KMS-11 (cell line): ENCODE data around the gene SRD5A2.
"Not testable (repeated sequence)": the region's sequence is repeated elsewhere in the genome, so short reads cannot be mapped to it uniquely, and the experiment has no call there.

Experiments used
- H2AFZ ChIP-seq: fragments of 200-600 bp; sonication (generic); 2 replicates; pipeline ENCODE4 v1.6.1; 2016; ENCODE audit warnings: antibody characterized with exemption, mixed run types, low read depth
- H3K27ac ChIP-seq: fragments of 200-600 bp; sonication (generic); 2 replicates; pipeline ENCODE4 v1.6.1; 2016; ENCODE audit warnings: mild to moderate bottlenecking, mixed run types
- H3K27me3 ChIP-seq: fragments of 200-600 bp; sonication (generic); 2 replicates; pipeline ENCODE4 v1.6.1; 2017; ENCODE audit warnings: mild to moderate bottlenecking, low read depth, mixed run types, moderate library complexity; ENCODE audit not compliant: insufficient read depth
- H3K36me3 ChIP-seq: fragments of 200-600 bp; sonication (generic); 2 replicates; pipeline ENCODE4 v1.6.1; 2017; ENCODE audit warnings: mild to moderate bottlenecking, mixed run types; ENCODE audit not compliant: insufficient read depth
- H3K4me1 ChIP-seq: fragments of 200-600 bp; sonication (generic); 2 replicates; pipeline ENCODE4 v1.6.1; 2016; ENCODE audit warnings: mild to moderate bottlenecking, low read depth, mixed run types; ENCODE audit not compliant: poor library complexity, severe bottlenecking
- H3K4me2 ChIP-seq: fragments of 200-600 bp; sonication (generic); 2 replicates; pipeline ENCODE4 v1.7.0; 2016; ENCODE audit warnings: mild to moderate bottlenecking, mixed run types
- H3K4me3 ChIP-seq: fragments of 200-600 bp; sonication (generic); IDR thresholded peaks from 2 replicates; pipeline ENCODE4 v1.6.1; 2017; ENCODE audit warnings: low read depth, low read length, mixed read lengths; ENCODE audit not compliant: insufficient read depth
- H3K79me2 ChIP-seq: fragments of 200-600 bp; sonication (generic); 2 replicates; pipeline ENCODE4 v1.6.1; 2016; ENCODE audit warnings: low read depth, mixed run types; ENCODE audit not compliant: insufficient read depth
- H3K9ac ChIP-seq: fragments of 200-600 bp; sonication (generic); 2 replicates; pipeline ENCODE4 v1.6.1; 2016; ENCODE audit warnings: mild to moderate bottlenecking, mixed run types
- H4K20me1 ChIP-seq: fragments of 200-600 bp; sonication (generic); 2 replicates; pipeline ENCODE4 v1.6.1; 2016; ENCODE audit warnings: mild to moderate bottlenecking, mixed run types; ENCODE audit not compliant: insufficient read depth
- CTCF ChIP-seq: fragments of 200-600 bp; sonication (generic); conservative IDR thresholded peaks from 2 replicates; pipeline ENCODE4 v1.6.1; 2017; ENCODE audit warnings: low read depth, mild to moderate bottlenecking, antibody characterized with exemption, low read length, moderate library complexity, mixed read lengths

The SRD5A2 gene

GRCh38 chr2:31511376-31511775 is 69.4 kb downstream of the SRD5A2 start:
- TF ChIP-seq CTCF, result no peak
- Histone ChIP-seq H3K4me2 (no peak overlapping the region), H3K27me3 (no peaks in the 10 kb centered on the region)

GRCh38 chr2:31505111-31505510 is 75.6 kb downstream of the SRD5A2 start:
- H3K79me2 ChIP-seq, result no peaks in the 10 kb centered on the region

More at GRCh38 chr2:31511376-31511775, 69.4 kb downstream of the SRD5A2 start:
- H3K4me1 ChIP-seq, result no peaks in the 10 kb centered on the region
- no peaks in the 10 kb centered on the region for H3K79me2 ChIP-seq
- H3K4me3 ChIP-seq, result no peak overlapping the region
- no peak overlapping the region for H3K27ac ChIP-seq
- no peak overlapping the region for H2AFZ ChIP-seq
- no peaks in the 10 kb centered on the region for H3K36me3 ChIP-seq
- H3K9ac ChIP-seq, result no peak overlapping the region
- no peaks in the 10 kb centered on the region for H4K20me1 ChIP-seq

GRCh38 chr2:31504311-31504710 is 76.4 kb downstream of the SRD5A2 start:
- no peak overlapping the region for H2AFZ ChIP-seq
- H3K27me3 ChIP-seq, result no peaks in the 10 kb centered on the region
- H3K4me3 ChIP-seq, result no peak overlapping the region
- H3K27ac ChIP-seq, result no peak overlapping the region
- no peaks in the 10 kb centered on the region for H3K4me1 ChIP-seq
- H3K4me2 ChIP-seq, result no peak overlapping the region
- no peaks in the 10 kb centered on the region for H3K79me2 ChIP-seq
- no peak overlapping the region for H3K9ac ChIP-seq
- TF ChIP-seq CTCF, result no peak
- H3K36me3 ChIP-seq, result no peaks in the 10 kb centered on the region
- no peaks in the 10 kb centered on the region for H4K20me1 ChIP-seq

More at GRCh38 chr2:31505111-31505510, 75.6 kb downstream of the SRD5A2 start:
- no peaks in the 10 kb centered on the region for H3K4me1 ChIP-seq
- H2AFZ ChIP-seq, result no peak overlapping the region
- no peaks in the 10 kb centered on the region for H4K20me1 ChIP-seq
- H3K27ac ChIP-seq, result no peak overlapping the region
- no peak for TF ChIP-seq CTCF
- no peaks in the 10 kb centered on the region for H3K36me3 ChIP-seq
- no peaks in the 10 kb centered on the region for H3K27me3 ChIP-seq
- no peak overlapping the region for H3K9ac ChIP-seq
- no peak overlapping the region for H3K4me3 ChIP-seq
- no peak overlapping the region for H3K4me2 ChIP-seq

- not testable (repeated sequence) for H3K27ac ChIP-seq, H3K4me1 ChIP-seq, H3K9ac ChIP-seq, H4K20me1 ChIP-seq, H3K36me3 ChIP-seq, H3K79me2 ChIP-seq, H3K4me2 ChIP-seq, H3K27me3 ChIP-seq, H3K4me3 ChIP-seq, H2AFZ ChIP-seq
Observed at GRCh38 chr2:31496451-31496874, 84.3 kb downstream of the SRD5A2 start.

GRCh38 chr2:31489339-31489738 is 91.4 kb downstream of the SRD5A2 start:
- H3K79me2 ChIP-seq, H3K27ac ChIP-seq, H4K20me1 ChIP-seq, H3K4me3 ChIP-seq, H3K4me1 ChIP-seq, H3K9ac ChIP-seq, H3K27me3 ChIP-seq, H3K4me2 ChIP-seq, H3K36me3 ChIP-seq: not testable (repeated sequence)
- peak overlapping the region; percentile 48 for H2AFZ ChIP-seq
